GM23248 (cell line): Measurements from ENCODE around the gene CTNNA2.

ENCODE experiments used
- EZH2 ChIP-seq: fragments of 200-600 bp; sonication (generic); IDR thresholded peaks from 2 replicates; pipeline ENCODE4 v1.6.1; 2018; ENCODE audit warnings: antibody characterized with exemption, mild to moderate bottlenecking; ENCODE audit not compliant: insufficient read depth, poor library complexity, severe bottlenecking
- EZH2phosphoT487 ChIP-seq: fragments of 200-600 bp; sonication (generic); IDR thresholded peaks from 2 replicates; pipeline ENCODE4 v1.6.1; 2018; ENCODE audit warnings: antibody characterized with exemption, moderate library complexity, mild to moderate bottlenecking, low read depth; ENCODE audit not compliant: insufficient read depth

- TF ChIP-seq EZH2 (no peak), EZH2phosphoT487 (no peak)
Measured at GRCh38 chr2:79835911-79836310, 323.1 kb downstream of the CTNNA2 start.
